SK-N-SH treated with all-trans-retinoic acid at 6 μM for 48 hours (cell line): ENCODE measurements around the gene STK32B.

Source experiments
- ARNTL ChIP-seq: fragments of 450-650 bp; formaldehyde crosslinking; IDR thresholded peaks from 2 replicates; pipeline ENCODE4 v1.5.0; 2020; ENCODE audit warnings: low read depth, mild to moderate bottlenecking, moderate library complexity, borderline replicate concordance
- BACH2 ChIP-seq: fragments of 250-450 bp; sonication (Bioruptor Pico); IDR thresholded peaks from 2 replicates; pipeline ENCODE4 v1.9.0; 2021; ENCODE audit warnings: mild to moderate bottlenecking, borderline replicate concordance
- ESRRG ChIP-seq: fragments of 250-450 bp; sonication (Bioruptor Pico); IDR thresholded peaks from 2 replicates; pipeline ENCODE4 v1.6.1; 2021; ENCODE audit warnings: mild to moderate bottlenecking
- RARB ChIP-seq: fragments of 250-450 bp; sonication (Bioruptor Pico); IDR thresholded peaks from 2 replicates; pipeline ENCODE4 v1.8.0; 2021; ENCODE audit warnings: mild to moderate bottlenecking, moderate library complexity
- SNAI2 ChIP-seq: fragments of 250-450 bp; sonication (Bioruptor Pico); IDR thresholded peaks from 2 replicates; pipeline ENCODE4 v1.5.0; 2020; ENCODE audit warnings: mild to moderate bottlenecking, moderate library complexity
- ZFP30 ChIP-seq: fragments of 450-650 bp; formaldehyde crosslinking; IDR thresholded peaks from 2 replicates; pipeline ENCODE4 v1.5.0; 2022; ENCODE audit warnings: mild to moderate bottlenecking, moderate library complexity
- TF ChIP-seq, protein P1 (sequence below): fragments of 250-450 bp; sonication (Bioruptor Pico); IDR thresholded peaks from 2 replicates; pipeline ENCODE4 v1.5.1; 2020; ENCODE audit warnings: low read depth, mild to moderate bottlenecking, moderate library complexity
- TF ChIP-seq, protein P2 (sequence below): fragments of 250-450 bp; sonication (Bioruptor Pico); IDR thresholded peaks from 2 replicates; pipeline ENCODE4 v1.8.0; 2020; ENCODE audit warnings: mild to moderate bottlenecking, moderate library complexity, borderline replicate concordance

DNA sequence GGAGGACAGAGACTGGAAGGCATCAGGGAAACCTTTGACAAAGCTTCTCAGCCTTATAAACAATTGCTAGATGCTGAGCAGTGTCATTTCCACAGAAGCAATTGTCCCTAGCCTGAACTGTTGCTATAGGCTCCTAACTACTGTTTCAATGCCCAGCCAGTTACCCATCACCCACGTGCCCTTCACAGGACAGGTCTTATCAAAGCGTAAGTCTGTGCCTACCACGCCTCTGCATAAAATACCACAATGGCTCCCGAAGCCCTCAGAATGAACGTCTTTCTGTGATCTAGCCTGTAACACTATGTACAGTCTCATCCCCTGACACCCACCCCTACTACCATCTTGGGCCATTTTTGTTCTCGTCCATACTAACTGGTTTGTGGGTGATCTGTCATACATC lies 134.3 kb downstream of the STK32B start:
- TF ChIP-seq, protein P1, sequence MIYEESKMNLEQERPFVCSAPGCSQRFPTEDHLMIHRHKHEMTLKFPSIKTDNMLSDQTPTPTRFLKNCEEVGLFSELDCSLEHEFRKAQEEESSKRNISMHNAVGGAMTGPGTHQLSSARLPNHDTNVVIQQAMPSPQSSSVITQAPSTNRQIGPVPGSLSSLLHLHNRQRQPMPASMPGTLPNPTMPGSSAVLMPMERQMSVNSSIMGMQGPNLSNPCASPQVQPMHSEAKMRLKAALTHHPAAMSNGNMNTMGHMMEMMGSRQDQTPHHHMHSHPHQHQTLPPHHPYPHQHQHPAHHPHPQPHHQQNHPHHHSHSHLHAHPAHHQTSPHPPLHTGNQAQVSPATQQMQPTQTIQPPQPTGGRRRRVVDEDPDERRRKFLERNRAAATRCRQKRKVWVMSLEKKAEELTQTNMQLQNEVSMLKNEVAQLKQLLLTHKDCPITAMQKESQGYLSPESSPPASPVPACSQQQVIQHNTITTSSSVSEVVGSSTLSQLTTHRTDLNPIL (CRISPR knock-in tag) = no peak
- no peak for TF ChIP-seq SNAI2 (CRISPR knock-in tag)
- no peak for TF ChIP-seq ARNTL (CRISPR knock-in tag)
- TF ChIP-seq, protein P2, sequence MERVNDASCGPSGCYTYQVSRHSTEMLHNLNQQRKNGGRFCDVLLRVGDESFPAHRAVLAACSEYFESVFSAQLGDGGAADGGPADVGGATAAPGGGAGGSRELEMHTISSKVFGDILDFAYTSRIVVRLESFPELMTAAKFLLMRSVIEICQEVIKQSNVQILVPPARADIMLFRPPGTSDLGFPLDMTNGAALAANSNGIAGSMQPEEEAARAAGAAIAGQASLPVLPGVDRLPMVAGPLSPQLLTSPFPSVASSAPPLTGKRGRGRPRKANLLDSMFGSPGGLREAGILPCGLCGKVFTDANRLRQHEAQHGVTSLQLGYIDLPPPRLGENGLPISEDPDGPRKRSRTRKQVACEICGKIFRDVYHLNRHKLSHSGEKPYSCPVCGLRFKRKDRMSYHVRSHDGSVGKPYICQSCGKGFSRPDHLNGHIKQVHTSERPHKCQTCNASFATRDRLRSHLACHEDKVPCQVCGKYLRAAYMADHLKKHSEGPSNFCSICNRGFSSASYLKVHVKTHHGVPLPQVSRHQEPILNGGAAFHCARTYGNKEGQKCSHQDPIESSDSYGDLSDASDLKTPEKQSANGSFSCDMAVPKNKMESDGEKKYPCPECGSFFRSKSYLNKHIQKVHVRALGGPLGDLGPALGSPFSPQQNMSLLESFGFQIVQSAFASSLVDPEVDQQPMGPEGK (CRISPR knock-in tag) = no peak
- TF ChIP-seq ZFP30 (CRISPR knock-in tag) = no peak
- TF ChIP-seq RARB (CRISPR knock-in tag) = no peak
- TF ChIP-seq BACH2 (CRISPR knock-in tag) = no peak
- TF ChIP-seq ESRRG = no peak
